SK-N-SH (cell line): ENCODE data around the gene HLF. TPM values are rescaled to one million over a fixed set of nuclear protein-coding genes. Genes with fewer than 3 reads are reported as not detected.

ENCODE experiments used
- CTCF ChIA-PET: fragments of 300-600, 350-600 bp; formaldehyde crosslinking; extraction: SDS; loops from one replicate; lab custom pipeline; 2021; lab: Yijun Ruan, JAX
- POLR2A ChIA-PET: fragments of 350-600 bp; sonication (Branson Sonifier 250); formaldehyde crosslinking; extraction: SDS; loops from one replicate; lab custom pipeline; 2020; ENCODE audit warnings: antibody characterized with exemption, inconsistent platforms; lab: Yijun Ruan, JAX
- DNase-seq: peaks from one replicate; pipeline ENCODE4 v3.0.0; 2012
- H2AFZ ChIP-seq: fragments of 200-600 bp; sonication (generic); 2 replicates; pipeline ENCODE4 v1.8.1; 2016; ENCODE audit warnings: antibody characterized with exemption, mild to moderate bottlenecking, low read depth
- H3F3A ChIP-seq: fragments of 200-600 bp; sonication (generic); replicated peaks from 2 replicates; pipeline ENCODE3; 2016; ENCODE audit warnings: antibody characterized with exemption, mild to moderate bottlenecking; ENCODE audit not compliant: insufficient read depth
- H3K27ac ChIP-seq, 2 experiments: fragments of 200-500 bp in 1 of 2; fragments of 200-600 bp in 1 of 2; sonication (Bioruptor generic) in 1 of 2; sonication (generic), shearing (Covaris generic) in 1 of 2; 2 replicates each; pipeline versions ENCODE4 v1.5.1 to v1.6.1; 2014 to 2016; ENCODE audit warnings: low read depth in 2 of 2, inconsistent platforms in 1 of 2, low read length in 1 of 2, mild to moderate bottlenecking in 1 of 2, mixed read lengths in 1 of 2
- H3K27me3 ChIP-seq: fragments of 200-600 bp; sonication (generic), shearing (Covaris generic); 2 replicates; pipeline ENCODE4 v1.6.1; 2016; ENCODE audit warnings: mixed run types; ENCODE audit not compliant: insufficient read depth
- H3K36me3 ChIP-seq, 2 experiments: fragments of 200-500 bp in 1 of 2; fragments of 200-600 bp in 1 of 2; sonication (Bioruptor generic) in 1 of 2; sonication (generic) in 1 of 2; replicated peaks in 1 of 2; 2 replicates each; pipeline versions ENCODE3 to v1.5.1; 2014 to 2016; ENCODE audit warnings: low read length in 1 of 2, mild to moderate bottlenecking in 1 of 2; ENCODE audit not compliant: insufficient read depth in 2 of 2, control insufficient read depth in 1 of 2
- H3K4me1 ChIP-seq, 2 experiments: fragments of 200-500 bp in 1 of 2; fragments of 200-600 bp in 1 of 2; sonication (Bioruptor generic) in 1 of 2; sonication (generic), shearing (Covaris generic) in 1 of 2; 2 replicates each; pipeline versions ENCODE4 v1.5.1 to v1.6.1; 2014 to 2016; ENCODE audit warnings: low read depth in 1 of 2, low read length in 1 of 2, mixed run types in 1 of 2; ENCODE audit not compliant: insufficient read depth in 2 of 2, control insufficient read depth in 1 of 2
- H3K4me2 ChIP-seq: fragments of 200-600 bp; sonication (generic), shearing (Covaris generic); 2 replicates; pipeline ENCODE4 v1.6.1; 2017; ENCODE audit warnings: mixed run types
- H3K4me3 ChIP-seq, 2 experiments: fragments of 200-500 bp in 1 of 2; fragments of 200-600 bp in 1 of 2; sonication (Bioruptor generic) in 1 of 2; sonication (generic), shearing (Covaris generic) in 1 of 2; 2 replicates each; pipeline versions ENCODE4 v1.5.1 to v1.8.1; 2014 to 2016; ENCODE audit warnings: low read depth in 2 of 2, inconsistent platforms in 1 of 2, low read length in 1 of 2, mild to moderate bottlenecking in 1 of 2, mixed read lengths in 1 of 2, moderate library complexity in 1 of 2
- H3K79me2 ChIP-seq: fragments of 200-600 bp; sonication (generic); 2 replicates; pipeline ENCODE4 v1.8.1; 2017; ENCODE audit warnings: mild to moderate bottlenecking; ENCODE audit not compliant: insufficient read depth
- H3K9ac ChIP-seq: fragments of 200-600 bp; sonication (generic); 2 replicates; pipeline ENCODE4 v1.6.1; 2017; ENCODE audit warnings: mixed run types
- H3K9me2 ChIP-seq: fragments of 200-600 bp; sonication (generic); 2 replicates; pipeline ENCODE4 v1.6.1; 2017; ENCODE audit warnings: mixed run types
- H3K9me3 ChIP-seq: fragments of 200-600 bp; sonication (generic); 2 replicates; pipeline ENCODE4 v1.6.1; 2017; ENCODE audit warnings: mixed run types, mild to moderate bottlenecking, moderate library complexity
- H4K20me1 ChIP-seq: fragments of 200-600 bp; sonication (generic); 2 replicates; pipeline ENCODE4 v1.6.1; 2017; ENCODE audit warnings: mild to moderate bottlenecking, mixed run types; ENCODE audit not compliant: insufficient read depth
- CTCF ChIP-seq: fragments of 200-600 bp; sonication (generic); IDR thresholded peaks from 2 replicates; pipeline ENCODE4 v1.6.1; 2017; ENCODE audit warnings: antibody characterized with exemption, mild to moderate bottlenecking, moderate library complexity
- EP300 ChIP-seq, 2 experiments: IDR thresholded peaks; 2 replicates each; pipeline versions ENCODE4 v1.4.0 to v1.6.1; 2012; ENCODE audit warnings: borderline replicate concordance in 1 of 2, low read depth in 1 of 2, low read length in 1 of 2
- EZH2phosphoT487 ChIP-seq: fragments of 200-600 bp; sonication (generic); IDR thresholded peaks from 2 replicates; pipeline ENCODE4 v1.6.1; 2017; ENCODE audit warnings: low read depth, mixed run types, mild to moderate bottlenecking, antibody characterized with exemption, moderate library complexity, borderline replicate concordance
- FOSL2 ChIP-seq: IDR thresholded peaks from 2 replicates; pipeline ENCODE4 v1.4.0; 2012; ENCODE audit warnings: low read depth, mild to moderate bottlenecking, moderate library complexity, borderline replicate concordance
- FOXJ3 ChIP-seq: sonication (generic); formaldehyde crosslinking; IDR thresholded peaks from 2 replicates; pipeline ENCODE4 v1.5.1; 2020; ENCODE audit warnings: mild to moderate bottlenecking, missing genetic modification reagents
- FOXM1 ChIP-seq: IDR thresholded peaks from 2 replicates; pipeline ENCODE4 v1.4.0; 2012; ENCODE audit warnings: low read depth, mild to moderate bottlenecking
- GATA2 ChIP-seq: sonication (generic); formaldehyde crosslinking; IDR thresholded peaks from 2 replicates; pipeline ENCODE4 v1.5.0; 2020; ENCODE audit warnings: mild to moderate bottlenecking, missing genetic modification reagents
- IRF3 ChIP-seq: fragments of 150-350 bp; IDR thresholded peaks from 2 replicates; pipeline ENCODE4 v1.6.1; 2016; ENCODE audit warnings: mild to moderate bottlenecking, low read depth, low read length
- JUND ChIP-seq: IDR thresholded peaks from 2 replicates; pipeline ENCODE4 v1.4.0; 2012
- MAX ChIP-seq: IDR thresholded peaks from 2 replicates; pipeline ENCODE4 v1.4.0; 2012; ENCODE audit warnings: low read depth
- MXI1 ChIP-seq: IDR thresholded peaks from 2 replicates; pipeline ENCODE4 v1.6.1; 2012; ENCODE audit warnings: mild to moderate bottlenecking, low read depth, low read length, improper control_type of control experiment
- NFIC ChIP-seq: IDR thresholded peaks from 2 replicates; pipeline ENCODE4 v1.4.0; 2012; ENCODE audit warnings: borderline replicate concordance
- PBX3 ChIP-seq: IDR thresholded peaks from 2 replicates; pipeline ENCODE4; 2012
- RAD21 ChIP-seq: IDR thresholded peaks from 2 replicates; pipeline ENCODE4 v1.6.1; 2012; ENCODE audit warnings: mild to moderate bottlenecking, low read length
- REST ChIP-seq: IDR thresholded peaks from 2 replicates; pipeline ENCODE4 v1.6.1; 2012; ENCODE audit warnings: mild to moderate bottlenecking, low read depth, low read length, moderate library complexity
- RXRA ChIP-seq: IDR thresholded peaks from 2 replicates; pipeline ENCODE4 v1.4.0; 2012; ENCODE audit warnings: low read depth, mild to moderate bottlenecking, borderline replicate concordance
- SMC3 ChIP-seq: IDR thresholded peaks from 2 replicates; pipeline ENCODE4 v1.6.1; 2012; ENCODE audit warnings: low read depth, low read length, improper control_type of control experiment
- YY1 ChIP-seq: IDR thresholded peaks from 2 replicates; pipeline ENCODE4 v1.4.0; 2012; ENCODE audit warnings: low read depth, mild to moderate bottlenecking
- ZBTB33 ChIP-seq: IDR thresholded peaks from 2 replicates; pipeline ENCODE4 v1.4.0; 2012; ENCODE audit warnings: low read depth, borderline replicate concordance
- WGBS: methylation state at CpG from one replicate; pipeline ENCODE4 v1.1.6; 2017; ENCODE audit warnings: low lambda C conversion rate; 5-methylcytosine and 5-hydroxymethylcytosine counted together
- polyA plus RNA-seq, 3 experiments: library from polyadenylated mRNA; depleted of rRNA; stranded (reverse); fragments of >200 nt; gene quantifications; 2 replicates each; pipeline ENCODE4 v1.2.3, GENCODE V29; 2012

The HLF gene
- polyA plus RNA-seq, 1 of the 3 experiments (the other 2 are of a cell fraction), result 0.03 TPM

- no peak for TF ChIP-seq ZBTB33
- TF ChIP-seq EP300 (IDR thresholded peaks at IDR 0.05; ENCODE audit: borderline replicate concordance in 1 of 2, low read depth in 1 of 2, low read length in 1 of 2), result no peak
- TF ChIP-seq EZH2phosphoT487, result no peak
Observed at GRCh38 chr17:55294042-55294751, 29.4 kb downstream of the HLF start (continued).

- Histone ChIP-seq H3K9me3 (no peaks in the 10 kb centered on the region), H3K27ac (no peak overlapping the region), H3K9me2 (no peaks in the 10 kb centered on the region), H3K36me3 (no peaks in the 10 kb centered on the region), H3K4me1 (peaks cover 0 to 2% of the 10 kb centered on the region in 2 experiments; a peak in 1 of 4 replicates), H3F3A (no peaks in the 10 kb centered on the region), H3K4me2 (no peak overlapping the region), H3K27me3 (no peaks in the 10 kb centered on the region; the same call in 1 of the 2 replicates), H3K4me3 (no peak overlapping the region), H4K20me1 (no peaks in the 10 kb centered on the region), H3K9ac (no peak overlapping the region), H3K79me2 (no peaks in the 10 kb centered on the region), H2AFZ (no peak overlapping the region)
- ChIA-PET POLR2A (no interaction called here), CTCF (interaction anchor here (0.6 to 3.3 kb wide), 52 partner anchors 10 to 316 kb away, joined by 3 to 25 read pairs (median 4); partner anchors contain the start of genes HLF and SMIM36)
- peak; percentile 76 for DNase-seq
- 56% methylated on average over 10 of the region's 10 CpGs for WGBS
- no peak for TF ChIP-seq FOSL2
- TF ChIP-seq CTCF, result peak; percentile 96
- no peak for TF ChIP-seq MXI1
- TF ChIP-seq PBX3, result no peak
- no peak for TF ChIP-seq FOXJ3 (CRISPR knock-in tag)
- TF ChIP-seq MAX, result no peak
- no peak for TF ChIP-seq JUND
- TF ChIP-seq NFIC, result no peak
- TF ChIP-seq IRF3, result no peak
- no peak for TF ChIP-seq REST
- no peak for TF ChIP-seq RXRA
- no peak for TF ChIP-seq FOXM1
- TF ChIP-seq YY1, result no peak
- TF ChIP-seq SMC3, result peak; percentile 98
- TF ChIP-seq GATA2 (CRISPR knock-in tag), result no peak
- peak; percentile 95 for TF ChIP-seq RAD21
Observed at GRCh38 chr17:55295411-55296170, 30.8 kb downstream of the HLF start.
